EH (cell line): ENCODE measurements around the gene FRMD4A.

Experiments used
- DNase-seq: peaks from one replicate; pipeline ENCODE4 v3.0.0-alpha.2; 2015; ENCODE audit warnings: low read depth

Gene FRMD4A

DNA sequence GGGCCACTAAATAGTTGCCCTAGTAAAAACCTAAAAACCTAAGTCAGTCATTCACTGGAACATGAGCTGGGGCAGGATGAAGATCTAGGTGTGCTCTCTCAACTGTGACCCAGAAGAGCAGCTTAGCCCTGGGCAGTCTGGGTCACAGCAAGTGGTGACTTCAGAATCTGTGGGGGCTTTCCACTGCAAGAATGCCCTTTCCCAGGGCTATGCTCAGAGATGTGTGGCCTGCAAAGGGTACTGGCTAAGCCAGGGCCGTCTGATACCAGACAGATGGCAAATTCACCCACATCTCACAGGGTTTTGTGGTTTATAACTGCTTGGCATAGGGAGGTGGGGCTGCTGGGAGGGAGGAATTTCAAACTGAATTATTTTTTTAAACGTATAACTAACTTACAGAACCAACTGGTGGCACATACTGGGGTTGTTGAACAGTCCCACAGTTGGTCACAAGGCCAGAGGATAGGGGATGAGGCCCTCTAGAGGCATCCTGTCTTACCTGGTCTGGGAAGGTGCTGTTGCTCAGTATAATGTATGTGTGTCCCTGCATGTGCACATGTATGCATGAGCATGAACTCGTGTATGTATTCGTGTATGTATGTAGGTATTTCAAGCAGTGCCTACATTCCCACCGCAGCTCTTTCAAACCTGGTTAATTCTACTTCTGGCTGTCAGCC lies 680.7 kb downstream of the FRMD4A start:
- no peak for DNase-seq

DNA sequence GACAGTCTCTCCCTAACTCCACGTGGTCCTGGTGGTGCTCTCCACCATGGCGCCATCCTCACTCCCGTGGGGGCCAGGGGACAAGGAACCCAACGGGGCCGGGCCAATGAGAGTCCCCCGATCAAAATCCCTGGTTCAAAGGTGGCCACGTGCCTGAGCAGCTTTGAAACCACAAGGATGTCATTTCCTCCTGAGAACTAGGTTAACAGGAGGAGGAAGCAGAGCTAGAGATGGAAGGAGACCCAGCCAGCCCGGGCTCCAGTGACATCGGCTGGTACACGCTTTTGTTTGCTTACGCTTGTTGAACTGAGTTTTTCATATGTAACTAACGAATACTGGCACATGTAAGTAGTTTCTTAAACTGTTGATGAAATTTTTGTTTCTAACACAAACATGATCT lies 682.3 kb downstream of the FRMD4A start:
- no peak for DNase-seq

DNA sequence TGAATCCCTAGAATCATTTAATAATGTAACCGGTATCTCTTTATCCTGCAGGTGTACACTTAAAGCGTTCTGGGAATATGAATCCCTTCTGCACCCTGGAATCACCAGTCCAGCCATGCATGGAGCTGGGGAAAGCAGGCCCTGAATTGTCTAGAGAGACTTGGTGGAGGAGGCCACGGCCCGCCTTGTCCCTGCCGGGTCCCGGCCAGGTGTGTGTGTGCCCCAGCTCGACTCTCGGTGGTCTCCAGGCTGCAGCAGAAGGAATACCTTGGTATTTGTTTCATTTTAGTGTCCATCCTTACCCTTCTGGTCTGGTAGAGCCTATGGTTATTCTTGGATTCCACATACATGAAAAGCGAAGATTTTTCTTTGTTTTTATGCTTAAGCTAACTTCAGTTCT lies 685.9 kb downstream of the FRMD4A start:
- no peak for DNase-seq

GRCh38 chr10:13643016-13643415 lies 687.7 kb downstream of the FRMD4A start:
- no peak for DNase-seq

DNA sequence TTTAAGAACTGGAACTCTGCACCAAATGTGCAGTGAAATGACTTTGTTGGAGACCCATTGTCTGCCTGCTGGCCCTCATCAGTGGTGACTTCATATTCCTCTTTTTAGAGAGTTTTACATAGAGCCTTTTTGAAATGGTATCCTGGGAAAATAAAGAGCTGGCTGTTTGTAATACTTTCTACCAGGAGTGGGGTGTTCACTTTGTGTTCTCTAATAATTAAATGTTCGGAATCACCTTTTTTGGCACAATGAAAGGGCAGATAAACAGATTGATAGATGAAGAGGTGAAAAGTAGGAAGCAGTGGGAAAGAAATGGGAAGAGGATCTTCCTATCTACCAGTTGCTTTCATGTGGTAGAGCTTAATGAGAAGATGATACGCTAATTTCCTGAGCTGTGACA lies 688.4 kb downstream of the FRMD4A start:
- DNase-seq = no peak

DNA sequence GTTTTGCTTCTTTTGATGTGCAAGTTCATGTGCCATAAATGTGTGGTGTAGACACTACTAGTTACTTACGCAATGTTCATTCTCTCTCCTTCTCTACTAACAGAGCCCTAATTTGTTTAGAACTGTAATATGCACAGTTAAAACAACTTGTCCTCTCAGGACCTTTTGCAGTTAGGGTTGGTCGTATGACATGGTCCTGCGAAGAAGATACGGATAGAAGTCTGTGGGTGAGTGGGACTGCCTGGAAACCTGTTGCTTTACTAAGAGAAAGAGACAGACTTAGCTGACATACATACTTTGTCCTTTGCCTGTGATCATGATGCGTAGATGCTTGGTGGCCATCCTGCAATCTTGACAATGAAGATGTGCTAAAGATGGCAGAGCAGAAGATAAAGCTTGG lies 692.8 kb downstream of the FRMD4A start:
- DNase-seq = no peak

DNA sequence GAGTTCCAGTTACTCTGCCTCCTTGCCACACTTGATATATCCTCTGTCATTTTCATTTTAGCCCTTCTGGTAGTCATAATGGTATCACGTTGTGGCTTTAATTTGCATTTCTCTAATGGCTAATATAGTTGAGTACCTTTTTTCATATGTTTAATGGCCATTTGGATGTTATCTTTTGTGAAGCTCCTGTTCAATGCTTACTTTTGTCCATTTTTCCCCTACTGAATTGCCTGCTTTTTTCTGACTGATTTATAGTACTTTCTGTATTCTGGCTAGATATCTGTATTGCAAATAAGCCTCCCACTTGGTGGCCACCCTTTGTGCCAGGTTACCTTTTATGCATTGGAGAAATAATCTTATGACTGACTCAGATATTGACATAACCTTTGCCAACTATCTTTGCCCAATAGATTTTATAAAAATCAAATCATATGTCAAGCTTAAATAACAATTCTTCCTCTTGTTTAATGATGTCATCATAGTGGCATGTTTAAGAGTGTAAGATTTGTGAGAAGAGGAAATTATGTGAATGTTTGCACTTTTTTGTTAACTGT lies 693.3 kb downstream of the FRMD4A start:
- DNase-seq = peak; percentile 16

DNA sequence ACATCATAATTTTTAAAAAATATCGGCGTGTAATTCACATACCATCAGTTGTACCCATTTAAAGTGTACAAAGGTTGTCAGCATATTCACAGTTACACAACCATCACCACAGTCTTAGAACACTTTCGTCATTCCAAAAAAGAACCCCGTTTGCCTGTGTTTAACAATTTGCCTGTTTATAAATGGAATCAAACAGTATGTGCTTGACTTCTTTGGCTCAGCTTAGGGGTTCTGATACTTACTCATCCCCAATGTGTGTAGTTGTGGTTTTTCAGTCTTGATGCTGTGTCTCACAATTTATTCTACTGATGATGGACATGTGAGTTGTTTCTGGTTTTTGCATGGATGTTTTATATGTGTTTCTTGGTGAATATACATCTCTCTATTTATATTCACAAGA lies 693.9 kb downstream of the FRMD4A start:
- no peak for DNase-seq

DNA sequence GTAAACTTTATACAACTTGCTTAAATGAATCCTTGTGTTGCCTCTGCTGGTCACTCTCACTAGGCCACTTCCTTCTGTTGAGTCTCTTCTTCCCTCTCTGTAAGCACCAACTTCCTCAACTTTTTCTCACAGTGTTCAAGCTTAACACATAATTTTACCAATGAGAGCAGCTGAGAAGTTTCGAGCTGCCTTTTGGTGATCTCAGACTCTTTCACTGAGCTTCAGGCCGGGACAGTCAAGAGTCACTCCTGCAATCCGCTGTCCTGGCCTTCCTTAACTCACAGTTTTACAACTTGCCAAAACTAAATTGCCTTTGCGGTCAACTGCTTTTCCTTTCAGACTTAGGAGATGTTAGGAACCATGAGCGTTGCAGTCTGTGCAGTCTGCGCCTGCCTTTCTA lies 696.5 kb downstream of the FRMD4A start:
- peak; percentile 24 for DNase-seq

DNA sequence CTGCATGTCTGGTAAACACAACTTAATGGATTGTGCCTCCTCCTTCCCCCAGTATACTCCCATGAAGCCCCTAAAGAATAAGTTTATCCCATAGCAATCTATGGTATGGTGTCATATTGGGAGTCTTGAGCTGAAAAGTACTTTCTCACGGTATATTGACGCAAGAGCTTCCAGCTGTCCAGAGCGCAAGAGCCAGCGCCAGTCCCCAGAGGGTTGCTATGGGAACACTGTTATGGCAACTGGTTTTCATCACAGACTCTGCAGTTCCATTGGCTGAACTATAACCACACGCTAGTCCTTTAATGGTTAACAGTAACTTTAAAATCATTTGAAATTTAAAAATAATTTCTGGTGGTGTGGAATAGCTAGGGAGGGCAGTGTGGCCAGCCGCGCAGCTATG lies 697.0 kb downstream of the FRMD4A start:
- peak; percentile 26 for DNase-seq

- no peak for DNase-seq
Measured at GRCh38 chr10:13632884-13633440, 697.8 kb downstream of the FRMD4A start.

DNA sequence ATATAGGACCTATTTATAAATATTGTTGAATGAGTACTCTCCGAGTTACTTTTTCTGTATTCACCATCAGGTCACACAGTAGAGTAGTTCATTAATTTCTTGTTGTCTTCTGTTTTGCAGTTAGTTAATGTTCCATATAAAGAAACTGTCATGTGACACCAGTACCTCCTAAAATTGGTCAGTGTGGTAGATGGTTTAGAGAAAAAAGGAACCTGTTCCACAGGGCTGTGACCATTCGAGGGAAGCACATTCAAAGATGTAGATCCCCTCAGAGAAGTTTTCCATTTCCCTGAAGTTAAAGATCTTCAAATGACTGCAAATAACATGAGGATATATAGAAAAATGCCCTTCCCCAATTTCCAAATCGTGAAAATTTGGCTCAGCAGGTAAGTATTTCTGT lies 698.3 kb downstream of the FRMD4A start:
- DNase-seq = no peak

DNA sequence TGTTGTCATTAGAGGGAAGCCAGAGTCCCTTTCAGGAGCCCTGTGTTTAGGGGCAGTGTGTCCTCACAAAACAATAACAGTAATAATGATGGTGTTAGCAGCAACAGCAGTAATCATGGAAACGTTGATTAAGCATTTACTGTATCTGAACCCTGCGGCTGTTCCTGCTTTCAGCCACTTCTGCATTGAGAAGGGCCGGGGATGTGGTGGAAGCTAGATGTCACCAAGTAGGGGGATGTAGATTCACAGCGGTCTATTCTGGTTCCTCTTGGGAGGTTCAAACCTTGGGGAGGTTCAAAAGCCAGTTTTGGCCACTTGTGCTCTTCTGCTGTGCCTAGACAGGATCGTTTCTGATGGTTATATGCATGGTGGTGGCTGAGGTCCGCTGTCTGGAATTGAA lies 699.1 kb downstream of the FRMD4A start:
- no peak for DNase-seq

DNA sequence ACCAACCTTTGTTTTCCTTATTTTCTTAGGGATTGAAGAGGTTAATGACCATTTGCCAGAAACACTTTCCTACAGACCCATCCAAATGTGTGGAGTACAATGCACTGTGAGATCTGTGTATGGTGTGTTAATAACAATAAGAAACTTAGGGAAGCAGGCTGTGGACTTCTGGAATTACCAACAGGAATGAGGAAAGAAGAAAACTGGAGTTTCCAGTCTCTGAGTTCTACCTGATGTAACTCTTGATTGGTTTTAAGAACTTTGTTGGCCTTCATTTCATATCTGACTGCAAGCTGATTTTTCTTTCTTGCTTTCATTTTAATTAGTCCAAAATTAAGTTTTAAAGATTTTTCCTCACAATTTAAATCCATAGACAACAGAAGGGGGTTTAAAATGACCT lies 700.5 kb downstream of the FRMD4A start:
- no peak for DNase-seq

DNA sequence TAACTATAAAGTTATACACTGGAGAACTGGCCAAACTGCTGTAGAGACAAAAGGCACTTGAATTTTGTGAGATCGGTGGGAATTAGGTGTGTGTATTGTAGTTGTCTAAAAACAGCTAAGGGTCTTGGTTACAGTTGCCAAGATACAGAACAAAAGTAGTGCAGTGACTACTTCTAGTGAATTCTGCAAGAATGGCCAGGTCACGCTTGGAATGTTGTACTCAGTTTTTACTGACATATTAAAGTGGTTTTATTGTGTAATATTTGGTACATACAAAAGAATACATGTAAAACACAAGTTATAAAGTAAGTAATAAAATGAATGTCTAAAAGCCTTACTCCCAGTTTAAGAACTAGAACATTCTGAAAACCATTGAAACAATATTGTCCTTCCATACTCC lies 701.6 kb downstream of the FRMD4A start:
- DNase-seq = peak; percentile 41

GRCh38 chr10:13628661-13629060 lies 702.1 kb downstream of the FRMD4A start:
- no peak for DNase-seq

- DNase-seq = no peak
Measured at GRCh38 chr10:13627459-13628310, 703.0 kb downstream of the FRMD4A start.

DNA sequence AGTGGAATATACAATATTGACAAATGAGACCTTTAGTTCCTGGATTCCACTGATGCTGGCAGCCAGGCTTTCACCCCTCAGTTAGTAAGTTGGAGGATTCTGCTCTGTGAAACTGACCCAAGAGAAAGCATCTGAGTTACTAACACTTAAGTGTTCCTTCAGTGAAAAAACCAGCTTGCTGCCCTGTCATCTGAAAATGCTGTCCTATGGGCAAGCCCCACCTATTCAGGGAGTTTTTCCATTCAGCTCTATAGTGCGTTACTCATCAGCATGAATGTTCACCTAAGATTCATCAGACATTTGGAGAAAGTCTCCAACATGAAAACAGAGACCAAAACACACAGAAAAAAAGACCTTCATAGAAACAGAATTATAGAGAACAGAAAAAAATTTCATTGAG lies 706.1 kb downstream of the FRMD4A start:
- no peak for DNase-seq

DNA sequence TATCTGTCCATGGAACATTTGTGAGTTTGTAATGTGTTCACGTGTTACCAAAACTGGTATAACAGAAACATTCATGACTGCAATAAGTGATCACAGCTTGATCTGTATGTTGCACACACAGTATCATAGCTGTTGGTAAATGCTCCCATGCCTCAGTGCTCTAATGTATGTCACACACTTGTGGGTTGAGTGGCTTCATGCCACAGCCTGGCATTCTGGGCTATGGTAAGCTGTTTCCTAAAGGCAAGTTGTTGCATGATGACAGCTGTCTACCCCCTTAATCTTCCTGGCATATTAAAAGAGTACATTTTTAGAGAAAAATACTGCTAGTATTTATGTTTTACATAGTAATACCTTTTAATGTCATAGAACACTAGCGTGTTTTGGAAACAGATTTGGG lies 708.8 kb downstream of the FRMD4A start:
- DNase-seq = no peak

GRCh38 chr10:13617116-13617515 lies 713.6 kb downstream of the FRMD4A start:
- peak; percentile 46 for DNase-seq

- peak; percentile 39 for DNase-seq
Measured at GRCh38 chr10:13615650-13616300, 714.9 kb downstream of the FRMD4A start.

- peak; percentile 98 for DNase-seq
Measured at GRCh38 chr10:13614530-13615332, 716.0 kb downstream of the FRMD4A start.
